NAMALWA (cell line): ENCODE measurements around the gene TPRKB.
"Not testable (repeated sequence)": the region's sequence is repeated elsewhere in the genome, so short reads cannot be mapped to it uniquely, and the experiment has no call there.

ENCODE experiments used
- DNase-seq: peaks from one replicate; pipeline ENCODE4 v3.0.0-alpha.2; 2015; ENCODE audit warnings: low spot score

The TPRKB gene

GRCh38 chr2:73739101-73739500 lies 2.0 kb upstream of the TPRKB start:
- DNase-seq: no peak

GRCh38 chr2:73736378-73736777 lies 767 bp downstream of the TPRKB start:
- DNase-seq: no peak

GRCh38 chr2:73730810-73731209 lies 6.3 kb downstream of the TPRKB start:
- no peak for DNase-seq

- DNase-seq: no peak
Measured at GRCh38 chr2:73728711-73729110, 8.4 kb downstream of the TPRKB start.

GRCh38 chr2:73728043-73728442 lies 9.1 kb downstream of the TPRKB start:
- no peak for DNase-seq

- DNase-seq: not testable (repeated sequence)
Measured at GRCh38 chr2:73726657-73727056, 10.5 kb downstream of the TPRKB start.

GRCh38 chr2:73718851-73719621 lies 18.1 kb downstream of the TPRKB start:
- DNase-seq: no peak

GRCh38 chr2:73718421-73718820 lies 18.7 kb downstream of the TPRKB start:
- no peak for DNase-seq

GRCh38 chr2:73717695-73718094 lies 19.4 kb downstream of the TPRKB start:
- DNase-seq: not testable (repeated sequence)

- DNase-seq: no peak
Measured at GRCh38 chr2:73717251-73717606, 19.9 kb downstream of the TPRKB start.

- DNase-seq: peak; percentile 21
Measured at GRCh38 chr2:73716543-73717250, 20.4 kb downstream of the TPRKB start.

- no peak for DNase-seq
Measured at GRCh38 chr2:73714091-73714490, 23.1 kb downstream of the TPRKB start.

- no peak for DNase-seq
Measured at GRCh38 chr2:73708527-73708926, 28.6 kb downstream of the TPRKB start.

- DNase-seq: no peak
Measured at GRCh38 chr2:73707636-73708035, 29.5 kb downstream of the TPRKB start.

GRCh38 chr2:73707058-73707457 lies 30.1 kb downstream of the TPRKB start:
- no peak for DNase-seq

- DNase-seq: no peak
Measured at GRCh38 chr2:73705091-73705490, 32.1 kb downstream of the TPRKB start.

GRCh38 chr2:73704285-73704684 lies 32.9 kb downstream of the TPRKB start:
- no peak for DNase-seq

- no peak for DNase-seq
Measured at GRCh38 chr2:73703675-73704074, 33.5 kb downstream of the TPRKB start.

GRCh38 chr2:73702852-73703493 lies 34.2 kb downstream of the TPRKB start:
- DNase-seq: not testable (repeated sequence)

- DNase-seq: no peak
Measured at GRCh38 chr2:73701968-73702665, 35.0 kb downstream of the TPRKB start.

GRCh38 chr2:73701448-73701765 lies 35.7 kb downstream of the TPRKB start:
- DNase-seq: not testable (repeated sequence)

- DNase-seq: no peak
Measured at GRCh38 chr2:73700661-73701447, 36.3 kb downstream of the TPRKB start.
